ENCODE measurements around the gene GEMIN8.

The GEMIN8 gene

GRCh38 chrX:14003028-14003427, 26.7 kb downstream of the GEMIN8 start:
- no peaks in the 10 kb centered on the region for H3K4me1 ChIP-seq
- H2AFZ ChIP-seq: no peak overlapping the region
- no peaks in the 10 kb centered on the region for H3K27me3 ChIP-seq (ENCODE audit: control insufficient read depth, insufficient read depth, low read length)
- H3K27ac ChIP-seq: no peak overlapping the region
- no peaks in the 10 kb centered on the region for H3K79me2 ChIP-seq
- H3K36me3 ChIP-seq (ENCODE audit: control insufficient read depth, insufficient read depth, low read length): no peaks in the 10 kb centered on the region
- no peaks in the 10 kb centered on the region for H3K9me3 ChIP-seq (ENCODE audit: control insufficient read depth, low read length)
- H3K4me2 ChIP-seq (ENCODE audit: low read length): no peak overlapping the region
- H3K9ac ChIP-seq: no peak overlapping the region
- H3K4me3 ChIP-seq (ENCODE audit: low read depth, low read length): no peak overlapping the region
- TF ChIP-seq CTCF (IDR thresholded peaks at IDR 0.05): no peak

GRCh38 chrX:13996650-13997049, 33.0 kb downstream of the GEMIN8 start:
- no peaks in the 10 kb centered on the region for H3K36me3 ChIP-seq (ENCODE audit: control insufficient read depth, insufficient read depth, low read length)
- TF ChIP-seq CTCF (IDR thresholded peaks at IDR 0.05): no peak
- H3K4me1 ChIP-seq: no peaks in the 10 kb centered on the region
- no peaks in the 10 kb centered on the region for H3K9me3 ChIP-seq (ENCODE audit: control insufficient read depth, low read length)
- H2AFZ ChIP-seq: no peak overlapping the region
- no peak overlapping the region for H3K27ac ChIP-seq
- no peaks in the 10 kb centered on the region for H3K79me2 ChIP-seq
- no peak overlapping the region for H3K9ac ChIP-seq
- no peak overlapping the region for H3K4me3 ChIP-seq (ENCODE audit: low read depth, low read length)
- H3K4me2 ChIP-seq (ENCODE audit: low read length): no peak overlapping the region
- H3K27me3 ChIP-seq (ENCODE audit: control insufficient read depth, insufficient read depth, low read length): no peaks in the 10 kb centered on the region

GRCh38 chrX:13994536-13995080, 35.1 kb downstream of the GEMIN8 start:
- Histone ChIP-seq H3K27me3 (ENCODE audit: control insufficient read depth, insufficient read depth, low read length) (no peaks in the 10 kb centered on the region), H3K79me2 (no peaks in the 10 kb centered on the region), H3K4me3 (ENCODE audit: low read depth, low read length) (no peak overlapping the region), H3K9ac (no peak overlapping the region), H2AFZ (no peak overlapping the region), H3K9me3 (ENCODE audit: control insufficient read depth, low read length) (no peaks in the 10 kb centered on the region), H3K36me3 (ENCODE audit: control insufficient read depth, insufficient read depth, low read length) (no peaks in the 10 kb centered on the region), H3K27ac (no peak overlapping the region), H3K4me2 (ENCODE audit: low read length) (no peak overlapping the region), H3K4me1 (no peaks in the 10 kb centered on the region)
- TF ChIP-seq CTCF (IDR thresholded peaks at IDR 0.05): no peak

- Histone ChIP-seq H3K36me3 (ENCODE audit: control insufficient read depth, insufficient read depth, low read length) (no peaks in the 10 kb centered on the region), H3K9me3 (ENCODE audit: control insufficient read depth, low read length) (no peaks in the 10 kb centered on the region), H3K4me3 (ENCODE audit: low read depth, low read length) (no peak overlapping the region), H3K79me2 (no peaks in the 10 kb centered on the region), H2AFZ (no peak overlapping the region), H3K27ac (no peak overlapping the region), H3K4me1 (no peaks in the 10 kb centered on the region), H3K27me3 (ENCODE audit: control insufficient read depth, insufficient read depth, low read length) (no peaks in the 10 kb centered on the region), H3K4me2 (ENCODE audit: low read length) (no peak overlapping the region), H3K9ac (no peak overlapping the region)
- no peak for TF ChIP-seq CTCF (IDR thresholded peaks at IDR 0.05)
Observed at GRCh38 chrX:13994104-13994503, 35.6 kb downstream of the GEMIN8 start.

- H2AFZ ChIP-seq: no peak overlapping the region
- H3K79me2 ChIP-seq: no peaks in the 10 kb centered on the region
- H3K9me3 ChIP-seq (ENCODE audit: control insufficient read depth, low read length): no peaks in the 10 kb centered on the region
- no peak overlapping the region for H3K9ac ChIP-seq
- no peaks in the 10 kb centered on the region for H3K4me1 ChIP-seq
- no peaks in the 10 kb centered on the region for H3K27me3 ChIP-seq (ENCODE audit: control insufficient read depth, insufficient read depth, low read length)
- no peaks in the 10 kb centered on the region for H3K36me3 ChIP-seq (ENCODE audit: control insufficient read depth, insufficient read depth, low read length)
- H3K4me3 ChIP-seq (ENCODE audit: low read depth, low read length): no peak overlapping the region
- TF ChIP-seq CTCF (IDR thresholded peaks at IDR 0.05): no peak
- no peak overlapping the region for H3K27ac ChIP-seq
- H3K4me2 ChIP-seq (ENCODE audit: low read length): no peak overlapping the region
Observed at GRCh38 chrX:13990126-13990800, 39.4 kb downstream of the GEMIN8 start.

All from parathyroid adenoma (tissue), 2 donors.